Erythroblast (primary cell): ENCODE results near the gene XPO5.

Experiments used
- GATA1 ChIP-seq: IDR thresholded peaks from 2 replicates; pipeline ENCODE4 v1.6.1; 2011; ENCODE audit warnings: low read depth, mild to moderate bottlenecking, control low read depth, low read length, moderate library complexity
- POLR2A ChIP-seq: IDR thresholded peaks from 2 replicates; pipeline ENCODE4 v1.6.1; 2011; ENCODE audit warnings: mild to moderate bottlenecking, low read length

- TF ChIP-seq POLR2A: no peak
- no peak for TF ChIP-seq GATA1
Measured at GRCh38 chr6:43481591-43482236, 94.1 kb downstream of the XPO5 start.
